Suprapubic skin (tissue), 4 donors: Measurements from ENCODE around the gene RNF38.

Source experiments
- CTCF ChIP-seq, 2 donors: fragments of 200-600 bp in 1 of 2; fragments of 450-650 bp in 1 of 2; sonication (generic) in 1 of 2; IDR thresholded peaks; one replicate each; pipeline ENCODE4 v1.5.1; 2016 to 2019; ENCODE audit warnings: antibody characterized with exemption in 2 of 2, mild to moderate bottlenecking in 1 of 2, moderate library complexity in 1 of 2
- POLR2A ChIP-seq, 2 donors: fragments of 450-650 bp; IDR thresholded peaks; one replicate each; pipeline ENCODE4 v1.6.1; 2017; ENCODE audit warnings: antibody characterized with exemption in 2 of 2, mild to moderate bottlenecking in 2 of 2, moderate library complexity in 2 of 2
- POLR2AphosphoS5 ChIP-seq, 3 donors: sonication (generic); formaldehyde crosslinking; IDR thresholded peaks; one replicate each; pipeline ENCODE4 v1.6.1; 2017; ENCODE audit warnings: antibody characterized with exemption in 3 of 3

DNA sequence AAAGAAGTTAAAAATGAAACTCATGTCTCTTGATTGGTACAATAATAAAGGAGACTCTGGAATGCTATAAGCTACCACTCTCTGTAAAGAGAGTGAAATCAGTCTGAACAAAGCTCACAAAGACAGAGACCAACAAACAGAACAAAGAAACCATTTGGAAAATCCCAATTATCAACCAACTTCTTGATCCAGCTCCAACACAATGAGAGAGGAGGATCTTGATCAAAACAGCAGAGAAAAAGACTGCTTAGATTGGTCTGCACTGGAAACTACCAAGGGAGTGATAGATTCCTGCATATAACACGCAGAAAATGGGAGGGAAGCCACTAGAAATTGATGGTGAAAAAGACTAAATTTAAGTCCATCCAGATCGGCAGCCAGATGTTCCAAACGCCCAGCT lies 23.1 kb upstream of the RNF38 start:
- no peak for TF ChIP-seq POLR2AphosphoS5 (IDR thresholded peaks at IDR 0.05)
- no peak for TF ChIP-seq CTCF (IDR thresholded peaks at IDR 0.05)
- no peak for TF ChIP-seq POLR2A (IDR thresholded peaks at IDR 0.05)
